Sigmoid colon (tissue), 7 donors: ENCODE data around the gene ROR1. TPM values are rescaled to one million over a fixed set of nuclear protein-coding genes. Genes with fewer than 3 reads are reported as not detected.

Experiments
- DNase-seq: peaks from one replicate; pipeline ENCODE4 v3.0.0-alpha.2; 2019
- H3K27ac ChIP-seq, 4 donors: fragments of 200-600 bp; sonication (generic); one replicate each; pipeline ENCODE4 v1.5.1; 2016 to 2019; ENCODE audit warnings: mild to moderate bottlenecking in 1 of 4
- H3K27me3 ChIP-seq, 3 donors: fragments of 200-600 bp; sonication (generic); one replicate each; pipeline ENCODE4 v1.5.1; 2019; ENCODE audit warnings: mild to moderate bottlenecking in 1 of 3
- H3K36me3 ChIP-seq, 4 donors: fragments of 200-600 bp; sonication (generic); one replicate each; pipeline ENCODE4 v1.5.1; 2016 to 2019
- H3K4me1 ChIP-seq, 4 donors: fragments of 200-600 bp; sonication (generic); one replicate each; pipeline ENCODE4 v1.5.1; 2017 to 2019
- H3K4me3 ChIP-seq, 4 donors: fragments of 200-600 bp; sonication (generic); one replicate each; pipeline ENCODE4 v1.5.1; 2017 to 2019; ENCODE audit warnings: mild to moderate bottlenecking in 2 of 4, moderate library complexity in 1 of 4
- H3K9me3 ChIP-seq, 4 donors: fragments of 200-600 bp in 3 of 4; sonication (generic) in 3 of 4; one replicate each; pipeline versions ENCODE4 v1.5.1 to v1.6.1; 2013 to 2019
- EP300 ChIP-seq, 4 donors: sonication (generic); formaldehyde crosslinking; IDR thresholded peaks; one replicate each; pipeline ENCODE4 v1.6.1; 2017; ENCODE audit warnings: antibody characterized with exemption in 4 of 4
- POLR2A ChIP-seq, 2 donors: fragments of 450-650 bp; IDR thresholded peaks; one replicate each; pipeline ENCODE4 v1.6.1; 2016; ENCODE audit warnings: antibody characterized with exemption in 2 of 2, mild to moderate bottlenecking in 2 of 2, moderate library complexity in 2 of 2
- POLR2AphosphoS5 ChIP-seq, 4 donors: sonication (generic); formaldehyde crosslinking; IDR thresholded peaks; one replicate each; pipeline ENCODE4 v1.6.1; 2017; ENCODE audit warnings: antibody characterized with exemption in 4 of 4
- WGBS, 2 donors: extraction: QIAGEN DNeasy Blood & Tissue Kit; methylation state at CpG; one replicate each; pipeline ENCODE4 v1.1.7; 2013; 5-methylcytosine and 5-hydroxymethylcytosine counted together
- intact Hi-C: fragments of 100-400 bp; cut with DNase I; formaldehyde crosslinking; loops from one replicate; pipeline ENCODE4 v1.15.1; 2023
- polyA plus RNA-seq, 3 donors: library from polyadenylated mRNA; stranded (reverse); fragments of 200-250 nt; gene quantifications; one replicate each; pipeline ENCODE4 v1.2.3, GENCODE V29; 2013
- total RNA-seq, 4 donors: library from RNA; depleted of rRNA; stranded (reverse); fragments of >200 nt; gene quantifications; one replicate each; pipeline ENCODE4 v1.1.0, GENCODE V29; 2016
- TF ChIP-seq, protein P1 (sequence below), 4 experiments: fragments of 450-650 bp in 3 of 4; fragments of 200-600 bp in 1 of 4; IDR thresholded peaks; one replicate each; pipeline ENCODE4 v1.5.1; 2016 to 2019; ENCODE audit warnings: antibody characterized with exemption in 4 of 4, mild to moderate bottlenecking in 3 of 4, moderate library complexity in 2 of 4
- donor health status: healthy with polysubstance abuse.
- donor health status: Bipolar disorder and iron deficiency.
- donor health status: healthy.

ROR1 gene
- total and polyA plus RNA-seq, 7 donors: under 0.01 to 37.1 (median 27.3) TPM

DNA sequence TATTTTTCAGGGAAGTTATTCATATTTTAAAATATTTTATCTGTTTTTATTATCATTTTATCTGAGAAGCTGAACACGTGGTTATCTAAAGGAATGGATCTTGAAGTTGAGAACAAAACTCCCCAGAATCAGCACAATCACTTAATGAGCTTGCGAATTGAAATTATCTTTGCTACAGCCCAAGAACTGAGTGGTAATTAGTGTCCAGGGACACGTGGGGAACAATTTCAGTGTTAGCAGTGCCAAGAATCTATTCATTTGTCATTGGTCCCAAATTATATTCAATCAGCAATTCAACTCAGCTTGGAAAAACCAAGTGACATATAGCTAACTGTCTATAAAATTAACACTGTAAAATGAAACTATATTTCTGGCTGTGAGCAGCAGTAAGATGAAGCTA is 232.0 kb downstream of the ROR1 start:
- no peak overlapping the region for H3K27ac ChIP-seq

DNA sequence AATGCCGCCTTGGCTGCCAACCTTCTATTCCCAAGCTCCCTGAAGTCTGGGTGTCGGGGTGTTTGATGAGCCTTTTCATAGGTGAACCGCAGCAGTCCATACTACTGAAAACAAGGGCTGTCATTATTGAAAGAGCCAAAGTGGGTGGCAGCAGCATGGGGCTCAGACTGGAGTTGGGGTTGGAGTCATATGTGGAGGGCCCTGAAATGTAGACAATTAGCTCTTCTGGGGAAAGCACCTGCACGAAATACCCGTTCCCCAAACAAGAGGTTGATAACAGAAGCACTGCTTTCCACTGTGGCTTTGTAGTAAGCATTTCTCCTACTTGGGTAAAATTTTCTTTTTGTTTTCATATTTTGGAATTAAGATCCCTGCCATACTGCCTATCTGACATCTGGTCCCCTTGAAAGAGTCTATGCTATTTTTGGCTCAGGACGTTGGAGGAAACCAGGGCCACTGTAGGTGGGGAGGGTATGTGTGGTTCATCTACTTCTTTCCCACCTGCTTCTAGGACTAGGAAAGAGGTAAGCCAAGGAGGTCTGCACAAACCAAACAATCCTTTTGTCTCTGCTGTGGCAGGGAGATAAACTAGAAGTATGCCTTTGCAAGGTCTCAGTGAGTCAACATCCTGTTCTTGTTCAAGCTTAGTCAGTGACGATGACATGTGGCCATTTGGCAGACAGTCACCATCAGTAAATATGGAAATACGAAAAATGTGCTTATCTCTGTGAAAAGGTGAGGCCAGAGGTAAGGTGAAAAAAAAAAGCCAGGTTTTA is 232.6 kb downstream of the ROR1 start:
- intact Hi-C loops: no loop called here

More for the DNA sequence above, 232.0 kb downstream of the ROR1 start:
- Histone ChIP-seq H3K27me3 (no peaks in the 10 kb centered on the region), H3K4me1 (peaks cover 0 to 12% (median 4%) of the 10 kb centered on the region in 4 donors), H3K4me3 (no peak overlapping the region), H3K9me3 (no peaks in the 10 kb centered on the region), H3K36me3 (no peaks in the 10 kb centered on the region)
- TF ChIP-seq POLR2AphosphoS5 (IDR thresholded peaks at IDR 0.05) (no peak), POLR2A (IDR thresholded peaks at IDR 0.05) (no peak), EP300 (IDR thresholded peaks at IDR 0.05) (no peak)
- TF ChIP-seq, protein P1, sequence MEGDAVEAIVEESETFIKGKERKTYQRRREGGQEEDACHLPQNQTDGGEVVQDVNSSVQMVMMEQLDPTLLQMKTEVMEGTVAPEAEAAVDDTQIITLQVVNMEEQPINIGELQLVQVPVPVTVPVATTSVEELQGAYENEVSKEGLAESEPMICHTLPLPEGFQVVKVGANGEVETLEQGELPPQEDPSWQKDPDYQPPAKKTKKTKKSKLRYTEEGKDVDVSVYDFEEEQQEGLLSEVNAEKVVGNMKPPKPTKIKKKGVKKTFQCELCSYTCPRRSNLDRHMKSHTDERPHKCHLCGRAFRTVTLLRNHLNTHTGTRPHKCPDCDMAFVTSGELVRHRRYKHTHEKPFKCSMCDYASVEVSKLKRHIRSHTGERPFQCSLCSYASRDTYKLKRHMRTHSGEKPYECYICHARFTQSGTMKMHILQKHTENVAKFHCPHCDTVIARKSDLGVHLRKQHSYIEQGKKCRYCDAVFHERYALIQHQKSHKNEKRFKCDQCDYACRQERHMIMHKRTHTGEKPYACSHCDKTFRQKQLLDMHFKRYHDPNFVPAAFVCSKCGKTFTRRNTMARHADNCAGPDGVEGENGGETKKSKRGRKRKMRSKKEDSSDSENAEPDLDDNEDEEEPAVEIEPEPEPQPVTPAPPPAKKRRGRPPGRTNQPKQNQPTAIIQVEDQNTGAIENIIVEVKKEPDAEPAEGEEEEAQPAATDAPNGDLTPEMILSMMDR (IDR thresholded peaks at IDR 0.05): no peak
- 49 to 65% methylated on average over 3 of the region's 3 CpGs for WGBS, 2 donors
- DNase-seq: no peak
- intact Hi-C loops: no loop called here

DNA sequence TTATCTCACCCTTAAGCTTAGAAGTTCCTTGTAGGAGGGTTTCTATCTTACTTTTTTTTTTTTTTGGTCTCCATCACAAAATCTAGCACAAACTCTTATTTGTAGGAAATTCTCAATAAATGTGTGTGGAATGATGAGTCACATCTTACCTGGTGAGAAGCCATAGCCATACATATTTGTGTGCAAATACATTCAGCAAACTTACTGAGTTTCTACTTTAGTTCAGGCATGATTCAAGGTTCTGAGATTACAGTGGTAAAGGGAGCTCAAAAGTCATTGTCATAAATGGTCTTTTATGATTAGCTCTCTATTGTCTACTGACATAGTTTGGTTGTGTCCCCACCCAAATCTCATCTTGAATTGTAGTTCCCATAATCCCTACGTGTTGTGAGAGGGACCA is 236.5 kb downstream of the ROR1 start:
- TF ChIP-seq POLR2AphosphoS5 (IDR thresholded peaks at IDR 0.05) (no peak), POLR2A (IDR thresholded peaks at IDR 0.05) (no peak), EP300 (IDR thresholded peaks at IDR 0.05) (no peak)
- TF ChIP-seq, protein P1 (IDR thresholded peaks at IDR 0.05): no peak
- Histone ChIP-seq H3K27me3 (no peaks in the 10 kb centered on the region), H3K9me3 (no peaks in the 10 kb centered on the region), H3K4me3 (no peak overlapping the region), H3K27ac (no peak overlapping the region), H3K4me1 (peaks cover 0 to 12% (median 0%) of the 10 kb centered on the region in 4 donors), H3K36me3 (no peaks in the 10 kb centered on the region)
- intact Hi-C loops: no loop called here
- 22 to 86% methylated on average over 1 of the region's 1 CpG for WGBS, 2 donors
- DNase-seq: no peak

More for the DNA sequence above, 232.6 kb downstream of the ROR1 start:
- Histone ChIP-seq H3K9me3 (no peaks in the 10 kb centered on the region), H3K4me1 (peaks cover 0 to 12% (median 3%) of the 10 kb centered on the region in 4 donors), H3K27me3 (no peaks in the 10 kb centered on the region), H3K36me3 (no peaks in the 10 kb centered on the region), H3K4me3 (no peak overlapping the region), H3K27ac (no peak overlapping the region)
- no peak for DNase-seq
- TF ChIP-seq, protein P1 (IDR thresholded peaks at IDR 0.05): no peak
- TF ChIP-seq POLR2AphosphoS5 (IDR thresholded peaks at IDR 0.05) (no peak), POLR2A (IDR thresholded peaks at IDR 0.05) (no peak), EP300 (IDR thresholded peaks at IDR 0.05) (no peak)
- whole genome bisulfite sequencing, 2 donors: 58 to 62% methylated on average over 8 of the region's 8 CpGs

- H3K27ac ChIP-seq: no peak overlapping the region
- no peak for DNase-seq
- WGBS, 2 donors: 72 to 73% methylated on average over 4 of the region's 4 CpGs
- H3K36me3 ChIP-seq: no peaks in the 10 kb centered on the region
- no peaks in the 10 kb centered on the region for H3K4me1 ChIP-seq
- intact Hi-C loops: no loop called here
- no peak overlapping the region for H3K4me3 ChIP-seq
- no peaks in the 10 kb centered on the region for H3K9me3 ChIP-seq
- TF ChIP-seq POLR2A (IDR thresholded peaks at IDR 0.05) (no peak), POLR2AphosphoS5 (IDR thresholded peaks at IDR 0.05) (no peak), EP300 (IDR thresholded peaks at IDR 0.05) (no peak)
- TF ChIP-seq, protein P1 (IDR thresholded peaks at IDR 0.05): no peak
- H3K27me3 ChIP-seq: no peaks in the 10 kb centered on the region
Observed at GRCh38 chr1:64013395-64013794, 239.6 kb downstream of the ROR1 start.
